H9 (cell line): ENCODE data around the gene BCLAF1. TPM values are rescaled to one million over a fixed set of nuclear protein-coding genes. Genes with fewer than 3 reads are reported as not detected.

ENCODE experiments used
- DNase-seq: peaks from one replicate; pipeline ENCODE4 v3.0.0-alpha.2; 2017
- H2AFZ ChIP-seq: one replicate; pipeline ENCODE4 v1.6.1; 2013; ENCODE audit warnings: mild to moderate bottlenecking, low read length, control low read depth, moderate library complexity
- H2AK5ac ChIP-seq: 2 replicates; pipeline ENCODE4 v1.6.1; 2013; ENCODE audit warnings: low read length, control low read depth, mixed read lengths; ENCODE audit not compliant: insufficient read length
- H2BK120ac ChIP-seq: one replicate; pipeline ENCODE4 v1.6.1; 2013; ENCODE audit warnings: low read depth, mild to moderate bottlenecking, low read length, control low read depth, inconsistent platforms; ENCODE audit not compliant: poor library complexity, severe bottlenecking
- H2BK12ac ChIP-seq: 2 replicates; pipeline ENCODE4 v1.6.1; 2013; ENCODE audit warnings: low read length, control low read depth, mixed read lengths, low read depth; ENCODE audit not compliant: insufficient read length
- H2BK15ac ChIP-seq: 2 replicates; pipeline ENCODE4 v1.6.1; 2013; ENCODE audit warnings: low read depth, low read length, control low read depth
- H2BK20ac ChIP-seq: one replicate; pipeline ENCODE4 v1.6.1; 2013; ENCODE audit warnings: low read depth, mild to moderate bottlenecking, low read length, control low read depth, inconsistent platforms; ENCODE audit not compliant: poor library complexity, severe bottlenecking
- H2BK5ac ChIP-seq: 2 replicates; pipeline ENCODE4 v1.6.1; 2013; ENCODE audit warnings: low read length, control low read depth, mixed read lengths; ENCODE audit not compliant: insufficient read length
- H3K14ac ChIP-seq: 2 replicates; pipeline ENCODE4 v1.6.1; 2013; ENCODE audit warnings: low read length, control low read depth; ENCODE audit not compliant: insufficient read depth
- H3K18ac ChIP-seq: 2 replicates; pipeline ENCODE4 v1.6.1; 2013; ENCODE audit warnings: low read depth, mild to moderate bottlenecking, mixed read lengths, low read length, control low read depth; ENCODE audit not compliant: insufficient read length
- H3K23ac ChIP-seq: 2 replicates; pipeline ENCODE4 v1.6.1; 2013; ENCODE audit warnings: low read length, control low read depth, mixed read lengths, low read depth; ENCODE audit not compliant: insufficient read length
- H3K23me2 ChIP-seq: 2 replicates; pipeline ENCODE4 v1.6.1; 2013; ENCODE audit warnings: low read depth, mild to moderate bottlenecking, mixed read lengths, low read length, control low read depth; ENCODE audit not compliant: insufficient read length, poor library complexity, severe bottlenecking
- H3K27ac ChIP-seq: 2 replicates; pipeline ENCODE4 v1.5.1; 2013; ENCODE audit warnings: low read length, control low read depth, mixed read lengths, low read depth; ENCODE audit not compliant: insufficient read length
- H3K27me3 ChIP-seq: 2 replicates; pipeline ENCODE4 v1.6.1; 2013; ENCODE audit warnings: low read length, control low read depth, inconsistent platforms; ENCODE audit not compliant: insufficient read depth
- H3K4ac ChIP-seq: 2 replicates; pipeline ENCODE4 v1.6.1; 2013; ENCODE audit warnings: low read depth, mild to moderate bottlenecking, control low read depth, inconsistent platforms, low read length, moderate library complexity
- H3K4me1 ChIP-seq: 2 replicates; pipeline ENCODE4 v1.6.1; 2013; ENCODE audit warnings: low read length, control low read depth, inconsistent platforms; ENCODE audit not compliant: insufficient read depth
- H3K4me2 ChIP-seq: 2 replicates; pipeline ENCODE4 v1.6.1; 2013; ENCODE audit warnings: low read length, control low read depth, mixed read lengths; ENCODE audit not compliant: insufficient read length, insufficient read depth
- H3K56ac ChIP-seq: 2 replicates; pipeline ENCODE4 v1.6.1; 2013; ENCODE audit warnings: low read depth, mild to moderate bottlenecking, mixed read lengths, low read length, control low read depth; ENCODE audit not compliant: insufficient read length
- H3K79me1 ChIP-seq: 2 replicates; pipeline ENCODE4 v1.6.1; 2013; ENCODE audit warnings: low read depth, mild to moderate bottlenecking, moderate library complexity, low read length, control low read depth, inconsistent platforms; ENCODE audit not compliant: insufficient read depth, poor library complexity, severe bottlenecking
- H3K79me2 ChIP-seq: 2 replicates; pipeline ENCODE4 v1.6.1; 2013; ENCODE audit warnings: low read length, control low read depth, inconsistent platforms; ENCODE audit not compliant: insufficient read depth
- H3K9ac ChIP-seq: 2 replicates; pipeline ENCODE4 v1.6.1; 2013; ENCODE audit warnings: low read length, control low read depth, mixed read lengths; ENCODE audit not compliant: insufficient read length; ENCODE audit errors: extremely low read depth
- H3K9me3 ChIP-seq: one replicate; pipeline ENCODE4 v1.6.1; 2013; ENCODE audit warnings: low read depth, low read length, inconsistent platforms; ENCODE audit not compliant: control insufficient read depth
- H3T11ph ChIP-seq: one replicate; pipeline ENCODE4 v1.6.1; 2013; ENCODE audit warnings: mild to moderate bottlenecking, low read length, control low read depth, inconsistent platforms
- H4K20me1 ChIP-seq: one replicate; pipeline ENCODE4 v1.6.1; 2013; ENCODE audit not compliant: control insufficient read depth, insufficient read length, insufficient read depth
- H4K5ac ChIP-seq: 2 replicates; pipeline ENCODE4 v1.6.1; 2013; ENCODE audit warnings: low read depth, mild to moderate bottlenecking, mixed read lengths, low read length, control low read depth; ENCODE audit not compliant: insufficient read length
- H4K8ac ChIP-seq: replicated peaks from 2 replicates; pipeline ENCODE4 v1.6.1; 2013; ENCODE audit warnings: low read length, control low read depth, mixed read lengths, low read depth; ENCODE audit not compliant: insufficient read length
- H4K91ac ChIP-seq: 2 replicates; pipeline ENCODE4 v1.6.1; 2013; ENCODE audit warnings: low read depth, mild to moderate bottlenecking, moderate library complexity, mixed read lengths, low read length, control low read depth; ENCODE audit not compliant: insufficient read length
- H3K27ac Mint-ChIP-seq, 3 experiments: 2 replicates in 2 of 3; 3 replicates in 1 of 3; pipeline ENCODE4 v1.8.0; 2020 to 2021; ENCODE audit warnings: mixed read lengths in 3 of 3, mild to moderate bottlenecking in 1 of 3, moderate library complexity in 1 of 3
- H3K27me3 Mint-ChIP-seq: 2 replicates; pipeline ENCODE4 v1.8.0; 2021; ENCODE audit warnings: low read depth, mild to moderate bottlenecking, moderate library complexity, mixed read lengths
- H3K36me3 Mint-ChIP-seq, 3 experiments: 2 replicates in 2 of 3; 3 replicates in 1 of 3; pipeline ENCODE4 v1.8.0; 2020 to 2021; ENCODE audit warnings: low read depth in 3 of 3, mixed read lengths in 3 of 3; ENCODE audit not compliant: insufficient read depth in 1 of 3
- H3K4me1 Mint-ChIP-seq, 2 experiments: 2 replicates each; pipeline ENCODE4 v1.8.0; 2020; ENCODE audit warnings: mixed read lengths in 2 of 2
- H3K4me3 Mint-ChIP-seq, 2 experiments: 2 replicates in 1 of 2; 3 replicates in 1 of 2; pipeline ENCODE4 v1.8.0; 2020 to 2021; ENCODE audit warnings: mild to moderate bottlenecking in 2 of 2, mixed read lengths in 2 of 2, moderate library complexity in 1 of 2
- H3K9me3 Mint-ChIP-seq, 2 experiments: 2 replicates in 1 of 2; 3 replicates in 1 of 2; pipeline ENCODE4 v1.8.0; 2020; ENCODE audit warnings: mild to moderate bottlenecking in 2 of 2, mixed read lengths in 2 of 2, moderate library complexity in 1 of 2
- WGBS: extraction: QIAGEN DNeasy Blood & Tissue Kit; methylation state at CpG from one replicate; pipeline ENCODE4 v1.1.7; 2013; ENCODE audit warnings: missing lambda C conversion rate, low lambda C conversion rate, mixed read lengths; ENCODE audit not compliant: insufficient read length; ENCODE audit errors: extremely low coverage; 5-methylcytosine and 5-hydroxymethylcytosine counted together
- total RNA-seq: library from RNA; stranded (reverse); gene quantifications from 2 replicates; pipeline ENCODE4 v1.2.1, GENCODE V29; 2021
- TF ChIP-seq, protein P1 (sequence below): fragments of 200-600 bp; sonication (generic); conservative IDR thresholded peaks from 3 replicates; pipeline ENCODE4 v1.8.0; 2021; ENCODE audit warnings: antibody characterized with exemption, mild to moderate bottlenecking

BCLAF1 gene
- total RNA-seq, 1 experiment from 2014 or later = 257 TPM

GRCh38 chr6:136312975-136313374 is 23.3 kb upstream of the BCLAF1 start:
- Histone ChIP-seq H2BK120ac (no peak overlapping the region), H3K56ac (no peak overlapping the region), H3K4me1 (no peaks in the 10 kb centered on the region), H4K20me1 (no peaks in the 10 kb centered on the region), H3K79me1 (no peaks in the 10 kb centered on the region), H3K27ac (no peak overlapping the region), H4K91ac (no peak overlapping the region), H2BK20ac (no peak overlapping the region), H3T11ph (no peak overlapping the region), H2BK12ac (no peak overlapping the region), H3K9ac (no peak overlapping the region), H3K4ac (no peak overlapping the region), H3K18ac (no peak overlapping the region), H4K8ac (no peak overlapping the region), H3K14ac (no peak overlapping the region), H3K23me2 (no peaks in the 10 kb centered on the region), H3K9me3 (no peaks in the 10 kb centered on the region), H3K79me2 (no peaks in the 10 kb centered on the region), H2AFZ (no peak overlapping the region), H3K27me3 (no peaks in the 10 kb centered on the region), H2BK15ac (no peak overlapping the region), H2BK5ac (no peak overlapping the region), H3K4me2 (no peak overlapping the region), H2AK5ac (no peak overlapping the region), H4K5ac (no peak overlapping the region), H3K23ac (no peak overlapping the region)
- H3K27me3 Mint-ChIP-seq = no peaks in the 10 kb centered on the region; the same call in 1 of the 2 replicates
- TF ChIP-seq, protein P1, sequence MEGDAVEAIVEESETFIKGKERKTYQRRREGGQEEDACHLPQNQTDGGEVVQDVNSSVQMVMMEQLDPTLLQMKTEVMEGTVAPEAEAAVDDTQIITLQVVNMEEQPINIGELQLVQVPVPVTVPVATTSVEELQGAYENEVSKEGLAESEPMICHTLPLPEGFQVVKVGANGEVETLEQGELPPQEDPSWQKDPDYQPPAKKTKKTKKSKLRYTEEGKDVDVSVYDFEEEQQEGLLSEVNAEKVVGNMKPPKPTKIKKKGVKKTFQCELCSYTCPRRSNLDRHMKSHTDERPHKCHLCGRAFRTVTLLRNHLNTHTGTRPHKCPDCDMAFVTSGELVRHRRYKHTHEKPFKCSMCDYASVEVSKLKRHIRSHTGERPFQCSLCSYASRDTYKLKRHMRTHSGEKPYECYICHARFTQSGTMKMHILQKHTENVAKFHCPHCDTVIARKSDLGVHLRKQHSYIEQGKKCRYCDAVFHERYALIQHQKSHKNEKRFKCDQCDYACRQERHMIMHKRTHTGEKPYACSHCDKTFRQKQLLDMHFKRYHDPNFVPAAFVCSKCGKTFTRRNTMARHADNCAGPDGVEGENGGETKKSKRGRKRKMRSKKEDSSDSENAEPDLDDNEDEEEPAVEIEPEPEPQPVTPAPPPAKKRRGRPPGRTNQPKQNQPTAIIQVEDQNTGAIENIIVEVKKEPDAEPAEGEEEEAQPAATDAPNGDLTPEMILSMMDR = no peak
- no peaks in the 10 kb centered on the region for H3K36me3 Mint-ChIP-seq
- peaks cover 0 to 2% of the 10 kb centered on the region in 2 experiments; a peak in 1 of 4 replicates for H3K4me1 Mint-ChIP-seq
- H3K27ac Mint-ChIP-seq = no peak overlapping the region
- DNase-seq = no peak
- H3K9me3 Mint-ChIP-seq = no peaks in the 10 kb centered on the region; a peak in 1 of 5 replicates
- no CpG with 5 or more reads among the region's 3 CpGs for WGBS
- H3K4me3 Mint-ChIP-seq = no peak overlapping the region
